HG02798 (cell line): Measurements from ENCODE around the gene DIO1.
"Not testable (repeated sequence)": the region's sequence is repeated elsewhere in the genome, so short reads cannot be mapped to it uniquely, and the experiment has no call there.

Experiments
- ATAC-seq: cut with Tn5 transposase; IDR thresholded peaks from one replicate; pipeline ENCODE4 v1.9.1; 2021; ENCODE audit warnings: mild to moderate bottlenecking; ENCODE audit not compliant: unreplicated experiment, poor library complexity

Gene DIO1

DNA sequence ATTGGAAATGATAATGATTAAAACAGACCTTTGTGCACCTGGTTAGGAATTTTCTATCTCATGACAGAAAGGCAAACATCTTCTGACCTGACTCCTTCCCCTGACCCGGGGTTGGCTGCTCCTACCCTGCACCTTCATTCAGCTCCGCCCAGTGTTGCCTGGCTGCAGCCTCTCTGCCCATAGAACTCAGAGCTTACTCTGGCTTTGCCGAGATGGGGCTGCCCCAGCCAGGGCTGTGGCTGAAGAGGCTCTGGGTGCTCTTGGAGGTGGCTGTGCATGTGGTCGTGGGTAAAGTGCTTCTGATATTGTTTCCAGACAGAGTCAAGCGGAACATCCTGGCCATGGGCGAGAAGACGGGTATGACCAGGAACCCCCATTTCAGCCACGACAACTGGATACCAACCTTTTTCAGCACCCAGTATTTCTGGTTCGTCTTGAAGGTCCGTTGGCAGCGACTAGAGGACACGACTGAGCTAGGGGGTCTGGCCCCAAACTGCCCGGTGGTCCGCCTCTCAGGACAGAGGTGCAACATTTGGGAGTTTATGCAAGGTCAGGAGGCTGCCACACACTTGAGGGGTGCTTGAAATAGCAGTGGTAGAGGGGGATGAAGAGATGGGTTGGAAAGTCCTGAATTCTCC, at the start of gene DIO1:
Gene DIO1 (plus strand): TSS at position 189 of the 638 bp plus-strand sequence. CDS start 24 bp downstream, at position 213.
- no peak for ATAC-seq

DNA sequence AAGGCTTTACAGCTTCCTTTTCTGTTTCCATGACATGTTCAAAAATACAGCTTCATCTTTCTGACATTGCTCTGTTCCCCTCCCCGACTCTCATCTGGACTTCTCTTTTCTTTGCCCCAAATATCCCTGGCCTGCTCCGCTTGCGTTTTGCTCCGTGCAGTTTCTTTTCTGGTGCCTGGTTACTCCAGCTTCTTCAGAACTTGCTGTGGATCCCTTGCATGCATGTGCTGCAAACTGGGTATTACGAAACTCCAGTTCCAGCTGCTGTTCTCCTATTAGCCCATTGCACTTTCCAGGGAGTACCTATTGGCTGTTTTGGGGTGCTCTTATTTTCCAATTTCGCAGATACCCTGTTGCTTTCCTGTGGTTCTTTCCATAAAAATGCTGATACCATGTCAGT, 46.0 kb upstream of the DIO1 start:
- ATAC-seq, result no peak

- no peak for ATAC-seq
Measured at GRCh38 chr1:53850082-53850673, 43.8 kb upstream of the DIO1 start.

DNA sequence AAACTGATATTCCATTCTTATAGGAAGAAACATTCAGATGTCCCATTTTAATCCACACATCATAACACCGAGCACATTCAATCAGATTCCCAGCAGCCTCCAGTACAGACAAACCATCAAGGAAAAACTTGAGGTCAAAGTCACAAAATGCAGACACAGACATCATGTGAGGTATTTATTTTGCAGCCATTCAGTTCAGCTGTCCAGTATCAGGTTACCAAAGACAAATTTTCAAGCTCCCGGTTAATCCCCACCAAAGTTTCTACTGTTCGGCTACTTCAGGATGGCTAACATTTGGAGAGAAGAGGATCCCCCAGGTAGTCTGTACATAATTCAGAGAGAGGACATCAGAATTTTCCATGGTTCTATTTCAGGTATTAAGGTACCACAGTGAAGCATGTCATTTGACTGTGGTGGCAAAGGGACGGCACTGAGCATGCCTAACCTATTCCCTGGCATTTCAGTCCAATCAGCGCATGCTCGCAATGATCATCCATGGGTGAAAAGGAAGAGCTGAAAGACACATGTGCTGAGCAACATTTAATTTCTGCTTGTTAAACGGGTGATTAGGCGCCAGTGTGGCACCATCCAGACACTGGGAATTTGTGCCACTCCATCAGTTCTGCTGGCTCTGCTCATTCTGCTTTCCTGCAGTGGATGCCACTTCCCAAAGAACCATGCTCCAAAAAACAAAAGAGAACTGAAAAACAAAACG, 42.3 kb upstream of the DIO1 start:
- no peak for ATAC-seq

DNA sequence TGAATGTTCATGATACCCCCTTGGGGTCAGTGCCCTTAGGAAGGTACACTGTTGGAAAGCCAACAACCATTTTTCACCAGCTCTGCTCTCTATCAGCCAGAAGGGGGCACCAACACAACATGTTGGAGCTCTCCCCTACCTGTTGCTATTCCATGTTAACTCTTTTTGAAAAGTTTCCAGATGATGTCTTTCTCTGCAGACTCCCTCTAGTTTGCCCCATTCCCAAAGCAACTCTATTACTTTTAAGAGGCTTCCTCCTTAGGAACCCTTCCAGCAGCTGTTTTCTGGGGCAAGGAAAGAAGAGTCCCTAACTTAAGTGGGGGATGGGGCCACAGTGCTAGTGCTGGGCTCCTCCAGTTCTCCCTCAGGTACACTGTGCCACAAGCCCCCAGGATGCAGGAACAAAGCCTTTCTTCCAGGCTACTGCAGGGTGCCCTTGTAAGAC, 33.0 kb upstream of the DIO1 start:
- ATAC-seq, result peak; percentile 41

GRCh38 chr1:53862507-53862906, 31.5 kb upstream of the DIO1 start:
- no peak for ATAC-seq

DNA sequence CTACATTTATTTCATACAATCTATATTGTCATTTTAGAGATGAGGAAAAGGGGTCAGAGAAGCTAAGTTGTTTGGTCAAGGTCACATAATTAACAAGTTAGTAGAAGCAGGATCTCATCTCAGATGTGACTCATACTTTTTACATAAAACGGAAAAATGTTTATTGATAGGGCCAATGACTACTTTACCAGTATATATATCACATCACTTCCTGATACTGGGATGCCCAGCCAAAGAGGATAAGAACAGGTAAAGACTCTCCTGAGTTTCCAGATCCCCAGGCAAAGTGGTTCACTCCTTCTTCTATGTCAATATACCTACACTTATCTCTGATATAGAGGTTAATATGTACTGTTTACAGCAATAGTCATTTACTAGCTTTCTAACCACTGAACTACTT, 25.4 kb upstream of the DIO1 start:
- ATAC-seq, result no peak

- no peak for ATAC-seq
Measured at GRCh38 chr1:53869454-53870117, 24.4 kb upstream of the DIO1 start.

GRCh38 chr1:53871221-53871620, 22.8 kb upstream of the DIO1 start:
- no peak for ATAC-seq

DNA sequence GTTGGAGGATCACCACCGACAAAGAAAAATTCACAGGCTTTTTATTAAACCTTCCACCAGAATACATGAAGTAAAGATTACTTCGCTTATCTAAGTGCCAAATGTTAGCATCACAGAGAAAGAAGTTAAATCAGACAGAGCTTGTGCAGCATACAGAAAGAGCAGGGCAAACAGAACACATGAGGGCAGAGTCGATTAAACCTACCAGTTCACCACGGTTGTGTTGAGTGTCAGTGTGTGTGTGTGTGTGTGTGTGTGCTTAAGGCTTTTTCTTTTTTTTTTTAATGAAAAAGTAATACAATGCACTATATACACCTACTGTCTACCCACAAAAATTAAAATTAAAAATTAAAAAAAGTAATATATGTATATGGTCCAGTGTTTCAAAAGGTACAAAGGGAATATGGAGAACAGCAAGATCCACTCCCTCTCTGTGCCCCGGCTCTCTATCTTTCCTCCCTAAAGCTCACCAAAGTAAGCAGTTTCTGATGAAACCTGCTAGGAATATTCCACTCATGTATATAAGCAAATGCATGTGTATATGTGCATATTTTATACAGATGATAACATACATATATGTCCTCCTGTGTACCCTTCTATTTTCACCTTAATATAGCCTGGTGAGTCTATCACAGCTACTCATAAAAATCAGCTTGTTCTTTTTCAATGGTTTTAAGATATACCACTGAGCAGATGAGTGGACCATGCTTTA, 22.1 kb upstream of the DIO1 start:
- no peak for ATAC-seq

DNA sequence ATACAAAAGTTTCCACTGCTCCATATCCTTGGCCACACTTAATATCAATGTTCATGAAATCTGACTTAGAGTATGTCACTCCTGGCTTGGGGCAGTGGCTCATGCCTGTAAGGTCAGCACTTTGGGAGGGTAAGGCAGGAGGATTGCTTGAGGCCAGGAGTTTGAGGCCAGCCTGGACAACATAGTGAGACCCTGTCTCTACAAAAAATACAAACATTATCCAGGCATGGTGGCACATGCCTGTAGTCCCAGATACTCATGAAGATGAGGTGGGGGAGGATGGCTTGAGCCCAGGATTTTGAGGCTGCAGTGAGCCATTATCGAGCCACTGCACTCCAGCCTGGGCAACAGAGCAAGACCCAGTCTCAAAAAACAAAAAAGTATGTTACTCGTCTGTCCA, 18.8 kb upstream of the DIO1 start:
- not testable (repeated sequence) for ATAC-seq

DNA sequence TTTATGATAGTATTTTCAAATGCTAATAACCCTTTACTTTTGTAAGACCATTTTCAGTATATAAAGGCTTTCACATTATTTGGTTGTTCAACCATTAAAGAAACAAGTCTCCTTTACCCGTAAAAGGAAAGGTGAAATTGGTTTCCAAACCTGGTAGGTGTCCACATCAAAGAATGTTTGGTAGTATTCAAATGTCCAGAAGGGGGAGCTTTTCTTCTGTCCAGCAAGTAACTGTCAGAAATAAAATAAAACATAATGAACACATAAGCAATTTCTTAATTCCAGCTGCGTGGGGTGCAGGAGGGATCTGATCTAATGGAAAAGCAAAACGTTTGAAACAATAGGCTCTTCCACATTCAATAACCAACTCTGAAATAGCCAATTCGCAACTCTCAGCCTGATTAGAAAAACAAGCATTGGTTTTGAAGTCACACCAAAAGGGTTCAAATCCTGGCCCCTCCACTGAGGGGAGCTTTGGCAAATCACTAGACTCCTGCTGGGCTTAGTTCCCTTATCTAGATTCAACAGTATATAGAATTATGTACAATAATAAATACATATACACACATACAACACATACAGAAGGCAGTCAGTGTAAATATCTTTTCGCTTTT, 15.4 kb upstream of the DIO1 start:
- no peak for ATAC-seq

DNA sequence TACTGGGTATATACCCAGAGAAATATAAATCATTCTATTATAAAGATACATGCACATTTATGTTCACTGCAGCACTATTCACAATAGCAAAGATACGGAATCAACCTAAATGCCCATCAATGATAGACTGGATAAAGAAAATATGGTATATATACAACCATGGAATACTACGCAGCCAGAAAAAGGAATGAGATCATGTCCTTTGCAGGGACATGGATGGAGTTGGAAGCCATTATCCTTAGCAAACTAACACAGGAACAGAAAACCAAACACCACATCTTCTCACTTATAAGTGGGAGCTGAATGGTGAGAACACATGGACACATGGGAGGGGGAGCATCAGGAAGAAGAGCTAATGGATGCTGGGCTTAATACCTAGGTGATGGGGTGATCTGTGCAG, 12.1 kb upstream of the DIO1 start:
- not testable (repeated sequence) for ATAC-seq

DNA sequence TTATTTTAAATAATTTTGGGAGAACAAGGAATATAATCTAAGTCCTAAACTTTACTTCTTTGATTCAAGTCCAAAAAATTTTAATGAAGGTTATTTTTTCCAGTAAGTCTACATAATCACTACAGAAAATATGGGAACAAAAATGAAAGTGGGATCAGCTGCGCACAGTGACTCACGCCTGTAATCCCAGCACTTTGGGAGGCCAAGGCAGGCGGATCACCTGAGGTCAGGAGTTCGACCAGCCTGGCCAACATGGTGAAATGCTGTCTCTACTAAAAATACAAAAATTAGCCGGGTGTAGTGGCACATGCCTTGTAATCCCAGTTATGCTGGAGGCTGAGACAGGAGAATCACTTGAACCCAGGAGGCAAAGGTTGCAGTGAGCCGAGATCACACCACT, 10.4 kb upstream of the DIO1 start:
- ATAC-seq, result not testable (repeated sequence)

GRCh38 chr1:53888681-53889080, 5.3 kb upstream of the DIO1 start:
- no peak for ATAC-seq

GRCh38 chr1:53889304-53890298, 4.4 kb upstream of the DIO1 start, which contains the start of gene YIPF1:
Gene YIPF1, minus strand, starts transcription at chr1:53889797. Its CDS starts 860 bp downstream, at chr1:53888937.
- ATAC-seq, result peak; percentile 94

DNA sequence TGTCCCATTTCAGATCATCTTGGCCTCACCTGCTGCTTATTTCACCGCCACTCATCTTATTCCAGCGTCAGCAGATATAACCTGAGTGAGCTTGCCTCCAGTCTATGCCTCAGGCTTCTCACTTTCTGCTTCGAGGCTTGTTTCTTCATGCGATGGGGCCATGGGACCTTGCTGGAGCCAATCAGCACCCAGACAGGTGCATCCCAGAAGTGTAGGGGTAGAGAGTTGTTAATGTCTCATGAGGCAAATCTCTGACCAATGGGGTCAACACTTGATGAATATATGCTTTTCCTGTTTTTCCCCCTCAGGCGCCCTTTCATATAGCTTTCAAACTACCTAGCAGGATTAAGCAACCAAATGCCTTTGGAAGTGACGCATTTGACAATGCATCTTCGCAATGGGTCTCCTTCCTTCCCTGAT, 3.5 kb upstream of the DIO1 start:
- no peak for ATAC-seq

- ATAC-seq, result no peak
Measured at GRCh38 chr1:53891018-53891417, 3.0 kb upstream of the DIO1 start.

- no peak for ATAC-seq
Measured at GRCh38 chr1:53891678-53892077, 2.3 kb upstream of the DIO1 start.
